AG20443 (cell line): ENCODE data around the gene ZMYM4.
A peak's percentile ranks its signal among the peaks of the same experiment; 100 is the strongest.
"Not testable (repeated sequence)": the region's sequence is repeated elsewhere in the genome, so short reads cannot be mapped to it uniquely, and the experiment has no call there.

Source experiments
- DNase-seq: peaks from one replicate; pipeline ENCODE4 v3.0.0; 2012; ENCODE audit warnings: low spot score, mixed read lengths

ZMYM4 gene

DNA sequence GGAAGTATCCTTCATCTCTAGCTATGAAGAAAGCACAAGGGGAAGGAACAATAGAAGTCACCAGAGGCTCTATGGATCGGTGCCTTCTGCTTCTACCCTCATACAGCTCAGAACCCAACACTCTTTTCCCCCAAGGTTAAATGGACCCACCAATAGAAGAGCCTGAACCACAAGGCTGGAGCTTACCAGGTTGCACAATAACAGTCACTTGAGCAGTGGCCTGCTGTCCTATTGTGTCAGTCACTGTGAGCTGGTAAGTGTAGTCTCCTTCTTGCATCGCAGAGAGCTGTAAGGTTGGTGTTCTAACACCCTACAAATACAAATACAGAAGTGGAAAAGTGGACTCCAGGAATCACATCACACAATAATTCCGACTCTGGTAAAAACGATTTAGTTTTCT lies 185.7 kb downstream of the ZMYM4 start:
- DNase-seq, result no peak

GRCh38 chr1:35454616-35455015 lies 186.1 kb downstream of the ZMYM4 start:
- DNase-seq, result peak; percentile 70

DNA sequence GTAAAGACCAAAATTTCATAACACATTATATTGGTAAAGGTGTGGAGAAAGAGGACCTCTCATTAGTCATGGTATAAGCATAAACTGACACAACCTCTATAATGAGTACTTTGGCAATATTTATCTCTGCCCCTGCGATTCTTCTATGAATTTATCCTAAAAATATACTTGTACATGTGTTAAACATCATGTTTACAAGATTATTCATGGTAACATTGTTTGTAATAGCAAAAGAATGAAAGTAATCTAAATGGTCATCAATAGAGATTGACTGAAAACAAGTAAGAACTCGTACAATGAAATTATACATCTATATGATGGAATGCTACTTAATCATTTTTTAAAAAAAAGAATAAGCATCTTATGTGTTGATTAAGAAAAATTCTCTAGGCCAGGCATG lies 192.3 kb downstream of the ZMYM4 start:
- no peak for DNase-seq

GRCh38 chr1:35461966-35462651 lies 193.6 kb downstream of the ZMYM4 start:
- DNase-seq, result no peak

DNA sequence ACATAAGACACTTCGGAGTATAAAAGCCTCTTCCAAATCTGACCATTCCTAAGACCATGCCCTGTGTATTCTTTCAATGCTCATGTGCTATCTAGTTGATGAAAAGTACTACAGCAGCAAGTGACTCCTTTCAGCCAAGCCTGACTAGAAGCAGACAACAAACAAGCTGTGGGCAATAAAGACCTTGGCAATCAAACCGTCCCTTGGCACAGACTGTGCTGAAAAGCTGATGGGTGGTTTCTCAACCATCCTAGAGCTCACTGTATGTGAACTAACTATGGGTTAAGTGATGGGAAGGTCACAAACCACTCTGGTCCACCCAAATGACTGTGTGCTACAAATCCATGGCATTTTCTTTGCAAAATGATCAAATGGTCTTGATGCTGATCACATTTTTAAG lies 194.7 kb downstream of the ZMYM4 start:
- DNase-seq, result no peak

DNA sequence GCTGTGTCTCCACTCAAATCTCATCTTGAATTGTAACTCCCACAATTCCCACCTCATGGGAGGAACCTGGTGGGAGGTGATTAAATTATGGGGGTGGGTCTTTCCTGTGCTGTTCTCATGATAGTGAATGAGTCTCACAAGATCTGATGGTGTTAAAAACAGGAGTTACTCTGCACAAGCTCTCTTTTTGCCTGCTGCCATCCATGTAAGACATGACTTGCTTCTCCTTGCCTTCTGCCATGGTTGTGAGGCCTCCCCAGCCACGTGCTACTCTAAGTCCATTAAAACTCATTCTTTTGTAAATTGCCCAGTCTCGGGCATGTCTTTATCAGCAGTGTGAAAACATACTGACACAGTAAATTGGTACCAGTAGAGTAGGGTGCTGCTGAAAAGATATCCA lies 195.2 kb downstream of the ZMYM4 start:
- not testable (repeated sequence) for DNase-seq

DNA sequence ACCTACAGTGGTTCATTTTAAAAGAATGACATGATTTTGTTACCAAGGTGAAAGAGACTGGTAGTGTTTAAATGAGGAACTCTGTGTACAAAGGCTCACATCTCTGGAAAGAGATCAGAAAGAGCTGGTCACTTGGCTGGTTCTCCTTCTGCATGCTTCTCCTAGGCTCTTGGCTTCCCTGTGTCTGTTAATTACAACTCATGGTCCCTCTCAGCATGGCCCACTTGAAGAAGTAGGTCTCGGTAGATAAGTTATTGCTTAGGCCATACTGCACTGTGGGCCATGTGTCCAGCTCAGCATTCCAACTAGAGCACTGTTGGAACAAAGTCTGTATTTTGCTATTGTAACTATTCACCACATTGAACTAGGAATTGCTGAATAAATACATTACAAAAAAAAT lies 197.6 kb downstream of the ZMYM4 start:
- no peak for DNase-seq

DNA sequence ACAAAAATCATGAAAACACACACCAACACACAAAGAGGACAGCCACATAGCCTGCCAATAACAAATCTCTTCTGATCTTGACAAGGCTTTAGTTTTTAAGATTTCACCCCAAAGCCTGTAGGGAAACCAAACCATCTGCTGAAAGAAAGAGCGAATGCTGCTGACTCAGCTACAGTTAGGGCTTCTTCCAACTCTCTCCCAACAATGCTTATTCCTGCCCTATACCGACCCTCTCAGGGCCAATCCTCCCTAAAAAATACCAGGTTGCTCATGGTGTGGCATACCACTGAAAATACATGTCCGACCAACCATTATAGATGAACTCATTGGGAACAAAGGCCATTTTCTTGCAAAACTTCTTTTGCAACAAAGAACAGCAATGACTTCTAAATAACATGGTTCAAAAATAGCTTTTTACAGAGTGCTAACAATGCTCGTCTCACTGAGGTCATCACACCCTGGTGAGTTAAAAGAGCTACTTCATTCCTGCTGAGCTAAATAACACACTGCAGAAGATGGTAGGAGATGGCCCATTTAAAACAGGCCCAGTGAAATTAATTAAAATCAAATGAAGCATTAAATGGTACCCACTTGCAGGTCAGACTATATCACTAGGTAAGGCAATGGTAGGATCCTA lies 202.6 kb downstream of the ZMYM4 start:
- DNase-seq, result no peak
